Activated CD4-positive, CD25-positive, alpha-beta regulatory T cell treated with anti-CD3 and anti-CD28 coated beads, Interleukin-2, amount 50 U/mL, for 24 hours (primary cell): Measurements from ENCODE around the gene LY6G6F.

Source experiments
- ATAC-seq, 2 donors: fragments of 150-1000 bp; cut with Tn5 transposase; one replicate each; pipeline ENCODE4 v1.10.0; 2021; ENCODE audit warnings: mild to moderate bottlenecking in 1 of 2, moderate library complexity in 1 of 2

Gene LY6G6F

DNA sequence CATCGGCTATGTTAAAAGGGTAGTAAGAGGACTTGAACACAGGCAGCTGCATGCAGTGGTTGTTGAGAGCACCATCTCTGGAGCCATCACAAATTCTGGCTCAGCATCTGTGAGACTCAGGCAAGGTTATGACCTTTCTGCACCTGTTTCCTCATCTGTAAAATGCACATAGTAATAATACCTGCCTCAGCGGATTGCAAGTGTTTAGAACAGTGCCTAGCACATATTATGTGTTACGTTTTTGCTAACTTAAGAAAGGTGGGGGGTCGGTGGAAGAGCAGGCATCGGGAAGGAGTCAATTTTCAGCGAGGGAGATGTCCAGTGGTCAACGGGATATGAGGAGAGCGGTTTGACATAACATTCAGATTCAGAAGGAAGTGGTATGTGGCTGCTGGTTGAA, 28.7 kb upstream of the LY6G6F start:
- no peak for ATAC-seq

DNA sequence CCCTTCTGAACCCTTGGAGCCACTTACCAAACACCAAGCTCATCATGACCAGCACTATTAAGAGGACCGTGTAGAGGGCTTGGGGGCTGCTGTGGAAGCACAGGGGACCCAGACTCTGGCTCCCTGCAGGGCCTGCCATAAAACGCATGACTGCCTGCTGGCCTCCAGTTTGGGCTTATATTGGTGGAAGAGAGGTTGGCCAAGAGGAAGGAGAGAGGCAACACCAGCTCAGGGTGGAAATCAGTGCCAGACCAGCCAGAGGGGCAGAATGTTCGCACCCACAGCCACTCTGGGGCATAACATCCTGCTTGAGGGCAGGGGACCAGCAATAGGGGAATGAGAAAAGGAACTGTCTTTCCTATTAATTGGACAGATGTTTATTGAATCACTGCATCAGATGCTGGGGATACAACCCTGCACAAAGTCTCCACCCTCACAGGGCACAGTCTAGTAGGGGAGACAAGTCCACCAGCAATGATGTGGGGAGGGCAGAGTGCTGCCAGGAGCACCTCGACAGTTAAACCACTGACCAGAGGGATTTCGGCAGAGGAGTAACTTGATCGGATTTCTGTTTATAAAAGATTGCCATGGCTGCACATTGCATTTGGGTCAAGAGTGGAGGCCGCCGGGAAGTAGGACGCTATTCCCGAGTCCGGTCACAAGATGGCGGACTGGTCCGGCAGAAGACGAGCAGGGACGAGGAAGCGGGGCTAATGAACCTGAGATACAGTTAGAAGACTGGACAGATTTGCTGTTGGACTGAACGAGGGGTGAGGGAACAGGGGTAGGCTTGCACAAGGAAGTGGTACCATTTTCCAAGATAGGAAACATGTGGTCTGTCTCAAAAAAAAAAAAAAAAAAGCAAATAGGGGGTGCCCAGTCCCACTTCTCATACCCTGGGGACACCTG, 26.2 kb upstream of the LY6G6F start, which contains the start of gene LY6G5C:
TSS of gene LY6G5C (minus strand) at position 842 of the 909 bp plus-strand sequence. CDS start at position 148, 694 bp downstream.
- ATAC-seq, result peak; percentile 73 to 77

DNA sequence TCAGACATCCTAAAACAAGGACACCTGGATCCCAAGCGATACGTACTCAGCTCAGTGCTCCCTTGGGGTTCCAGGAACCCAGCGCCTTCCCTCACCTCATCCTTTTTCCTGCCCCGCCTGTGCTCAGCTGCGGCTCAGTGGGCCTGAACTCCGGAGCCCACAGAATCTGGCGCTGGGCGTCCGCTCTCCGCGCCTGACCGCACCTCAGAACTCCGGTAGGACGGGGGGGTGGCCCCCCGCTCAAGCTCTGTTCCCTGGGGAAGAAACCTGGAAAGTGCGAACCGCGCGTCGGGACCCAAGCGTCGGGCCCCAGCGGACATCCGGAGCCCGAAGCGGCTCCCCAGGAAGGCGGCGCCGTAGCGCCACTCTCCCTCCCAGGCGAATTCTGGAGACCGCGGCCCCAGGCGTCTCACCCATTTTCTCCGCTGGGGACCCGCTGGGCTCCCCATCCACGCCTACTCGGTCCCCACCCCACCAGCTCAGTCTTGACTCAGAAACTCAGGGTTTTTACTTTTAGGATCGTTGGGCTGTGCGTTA, 25.5 kb upstream of the LY6G6F start:
- peak; percentile 53 to 60 for ATAC-seq

DNA sequence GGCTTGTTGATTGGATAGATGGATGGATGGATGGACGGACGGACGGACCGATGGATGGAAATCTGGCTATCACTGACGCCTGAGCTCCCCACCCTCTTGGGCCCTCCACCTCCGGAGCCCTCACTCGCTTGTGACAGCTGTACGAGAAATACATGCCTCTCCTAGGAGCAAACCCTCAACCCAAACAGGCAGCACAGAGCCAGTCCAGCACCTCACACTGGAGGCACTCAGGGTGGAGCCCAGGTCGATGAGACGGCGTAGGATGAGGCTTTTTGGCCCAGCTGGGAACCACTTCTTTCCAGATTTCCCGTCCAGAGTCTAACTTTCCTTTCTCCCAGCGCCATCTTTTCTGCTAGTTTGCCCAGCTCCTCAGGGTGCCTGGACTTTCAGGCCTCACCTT, 23.1 kb upstream of the LY6G6F start:
- ATAC-seq, result no peak

DNA sequence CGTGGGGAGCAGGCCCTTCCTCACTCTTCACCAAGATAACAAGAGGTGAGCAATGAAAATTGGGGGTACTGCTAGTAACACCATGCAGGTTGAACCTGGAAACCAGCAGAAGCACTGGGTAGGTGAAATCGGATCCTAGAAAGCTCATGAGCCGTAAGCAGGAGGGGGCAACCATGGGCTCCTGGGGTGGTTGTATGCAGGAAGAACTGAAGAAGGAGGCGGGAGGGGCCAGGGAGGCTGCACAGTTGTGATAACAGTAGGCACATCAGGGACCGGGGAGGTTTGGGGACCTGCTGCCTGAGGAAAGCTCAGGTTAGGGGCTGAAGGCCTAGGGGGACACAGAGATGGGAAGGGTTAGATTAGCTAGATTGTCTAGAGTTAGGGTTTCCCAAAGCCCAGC, 20.2 kb upstream of the LY6G6F start:
- ATAC-seq, result no peak

DNA sequence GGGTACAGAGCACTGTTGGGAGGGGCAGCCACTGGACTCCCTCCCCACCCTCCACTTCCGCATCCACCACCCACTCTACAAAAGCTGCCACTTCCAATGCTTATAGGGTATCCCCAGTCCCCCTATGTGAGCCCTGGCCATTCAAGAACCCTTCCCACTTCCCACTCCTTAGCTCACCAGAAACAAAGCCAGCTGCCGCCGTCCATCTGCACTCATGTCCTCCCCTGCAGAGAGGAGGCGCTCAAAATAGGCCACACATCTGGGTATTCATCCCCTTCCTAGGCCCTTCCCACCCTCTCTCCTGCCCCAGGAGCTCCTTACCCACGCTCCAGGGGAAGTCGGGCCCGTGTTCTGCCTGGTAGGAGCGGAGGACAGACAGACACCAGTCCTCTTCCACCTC, 19.3 kb upstream of the LY6G6F start:
- no peak for ATAC-seq

DNA sequence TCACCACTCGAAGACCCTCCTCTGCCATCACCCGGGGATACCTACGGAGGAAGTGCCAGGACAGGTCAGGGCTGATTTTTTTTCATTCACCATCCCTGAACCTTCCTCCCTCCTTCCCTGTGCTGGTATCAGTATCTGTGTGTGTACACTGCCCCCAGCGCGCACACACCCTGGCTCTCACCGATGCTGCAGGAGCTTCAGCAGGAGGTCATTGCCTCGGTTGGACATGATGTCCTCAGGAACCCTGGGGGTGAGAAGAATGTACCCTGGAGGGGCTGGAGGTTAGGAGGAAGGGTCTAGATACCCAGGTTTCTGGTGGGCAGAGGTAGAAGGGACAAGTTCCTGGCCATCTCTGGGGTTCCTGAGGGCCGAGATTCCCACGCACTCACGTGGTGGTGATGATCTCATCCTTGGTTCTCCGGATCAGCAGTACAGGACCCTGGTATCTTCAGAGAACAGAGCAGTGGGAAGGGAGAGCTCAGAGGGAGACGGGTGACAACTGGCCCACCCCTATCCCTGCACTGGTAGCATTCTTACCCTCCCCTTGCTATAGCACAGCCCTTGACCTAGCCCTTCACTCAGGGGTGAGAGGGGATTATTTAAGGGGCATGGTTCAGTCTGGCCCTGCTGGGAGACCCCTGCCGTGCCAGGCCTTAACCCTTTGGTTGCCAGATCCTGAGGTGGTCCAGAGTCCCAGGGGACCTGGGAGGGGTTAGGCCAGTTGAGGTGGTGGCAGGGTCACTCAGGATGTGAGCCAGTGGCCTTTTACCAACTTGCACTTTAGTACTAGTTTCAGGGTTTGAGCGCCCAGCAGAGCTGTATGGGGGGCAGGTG, 18.6 kb upstream of the LY6G6F start:
- ATAC-seq, result no peak

DNA sequence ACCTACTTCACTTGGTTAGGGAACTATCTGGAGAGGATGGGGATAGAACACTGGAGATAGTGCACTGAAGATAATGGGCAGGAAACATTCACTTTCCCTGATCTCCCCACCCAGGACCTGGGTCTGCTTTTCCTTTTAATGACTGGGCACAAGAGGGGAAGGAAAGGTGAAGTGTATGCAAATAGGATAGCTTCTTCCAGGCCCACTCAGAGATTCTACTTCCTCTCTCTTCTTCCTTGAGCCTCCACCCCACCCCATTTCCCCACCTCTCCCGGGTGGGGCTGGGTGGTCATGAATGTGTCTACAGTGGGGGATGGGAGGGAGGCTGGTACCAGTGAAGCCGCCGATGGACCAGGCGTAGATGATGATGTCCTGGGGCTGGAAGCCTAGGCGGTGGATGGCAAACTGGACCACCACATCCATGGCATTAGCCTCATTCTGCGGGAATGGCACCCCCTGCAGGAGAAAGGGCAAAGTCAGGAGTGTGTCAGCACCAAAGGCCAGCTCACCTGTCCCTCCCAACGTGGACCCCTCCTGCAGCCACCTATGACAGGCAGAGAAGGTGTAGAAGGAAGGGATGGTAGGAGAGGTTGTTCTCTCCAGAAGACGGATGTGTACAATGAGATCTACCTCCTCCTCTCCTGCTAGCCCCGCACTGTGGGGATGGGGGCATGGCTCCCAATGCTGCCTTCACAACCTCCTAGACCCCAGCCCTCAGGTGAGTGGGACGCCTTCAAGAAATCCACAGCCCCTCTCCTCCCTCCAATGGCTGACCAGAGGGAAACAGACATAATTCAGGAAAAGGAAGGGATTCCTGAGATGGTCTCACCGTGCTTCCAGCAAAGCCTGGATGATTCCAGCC, 17.2 kb upstream of the LY6G6F start:
- ATAC-seq, result no peak

DNA sequence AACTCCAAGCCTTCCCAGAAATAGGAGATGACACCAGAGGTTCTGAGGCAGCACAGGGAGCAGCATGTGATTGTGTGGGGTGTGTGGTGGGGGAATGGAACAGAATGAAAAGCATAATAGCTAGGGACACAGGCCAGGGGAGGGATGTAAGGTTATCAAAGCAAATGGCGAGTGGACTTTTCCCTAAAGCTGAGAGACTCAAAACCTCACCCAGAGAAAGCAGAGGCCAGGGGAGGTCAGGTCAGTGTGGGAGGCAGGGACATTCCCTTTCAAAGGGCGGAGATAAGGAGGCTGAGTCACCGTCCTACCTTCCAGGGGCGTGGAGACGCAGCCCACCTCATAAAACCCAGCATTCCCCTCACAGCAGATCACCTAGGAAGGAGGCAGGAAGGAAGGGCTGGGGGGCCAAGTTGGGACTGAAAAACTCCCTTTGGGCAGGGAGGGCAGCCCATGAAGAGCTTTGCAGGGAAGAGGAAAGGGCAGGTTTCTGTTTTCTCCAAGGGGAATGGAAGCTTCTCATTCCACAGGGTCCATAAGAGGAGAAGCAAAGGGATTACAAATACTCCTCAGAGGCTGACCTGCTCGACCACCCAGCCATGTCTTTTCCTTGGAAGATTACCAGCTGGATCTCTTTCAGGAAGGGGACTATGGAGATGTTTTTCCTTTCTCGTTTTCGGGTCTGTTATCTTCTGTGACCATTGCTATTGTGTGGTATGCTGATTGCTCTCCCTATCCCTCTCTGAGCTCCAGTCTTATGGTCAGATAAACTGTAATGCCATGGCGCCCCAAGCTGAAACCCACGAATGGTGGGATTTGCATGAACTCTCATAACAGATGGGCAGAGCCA, 16.2 kb upstream of the LY6G6F start:
- ATAC-seq, result no peak

DNA sequence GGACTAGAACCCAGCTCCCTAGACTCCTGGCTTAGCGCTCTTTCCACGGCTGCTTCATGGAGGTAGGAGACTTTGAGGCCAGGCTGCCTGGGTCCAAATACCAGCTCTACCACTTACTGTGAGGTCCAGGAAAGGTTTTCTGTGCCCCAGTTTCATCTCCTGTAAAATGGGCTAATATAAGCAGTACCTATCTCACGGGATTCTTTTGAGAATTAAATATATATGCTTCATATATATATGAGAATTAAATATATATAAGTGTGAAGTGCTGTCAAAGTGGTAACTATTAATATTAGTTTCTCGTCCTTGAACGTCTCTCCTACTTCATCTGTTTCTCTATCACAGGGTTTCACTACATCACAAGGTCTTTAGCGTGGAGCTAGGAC, 15.6 kb upstream of the LY6G6F start:
- ATAC-seq, result no peak

DNA sequence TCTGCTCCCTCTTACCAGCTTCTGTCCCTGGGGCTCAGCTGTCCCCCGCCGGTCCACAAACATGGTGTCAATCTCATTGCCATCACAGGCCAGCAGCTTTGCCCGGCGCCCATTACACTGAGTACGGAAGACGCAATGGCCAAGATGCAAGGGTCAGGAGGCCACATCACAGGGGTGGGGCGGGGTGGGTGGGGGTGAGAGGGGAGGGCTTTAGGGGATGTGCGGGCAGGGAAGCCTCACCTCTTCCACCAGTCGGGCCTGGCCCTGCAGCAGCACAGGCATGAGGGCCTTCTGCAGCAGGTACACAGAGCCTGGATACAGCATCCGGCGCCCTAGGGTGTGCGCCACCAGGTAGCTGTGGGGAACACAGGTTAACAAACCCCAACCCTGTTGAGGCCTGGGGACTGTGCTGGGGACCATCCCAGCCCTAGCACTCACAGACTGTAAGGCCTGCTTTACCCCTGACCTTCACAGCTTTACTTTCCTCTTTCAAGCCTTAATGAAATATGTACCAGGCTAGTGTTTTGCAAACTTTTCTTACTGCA, 15.0 kb upstream of the LY6G6F start:
- ATAC-seq, result no peak

DNA sequence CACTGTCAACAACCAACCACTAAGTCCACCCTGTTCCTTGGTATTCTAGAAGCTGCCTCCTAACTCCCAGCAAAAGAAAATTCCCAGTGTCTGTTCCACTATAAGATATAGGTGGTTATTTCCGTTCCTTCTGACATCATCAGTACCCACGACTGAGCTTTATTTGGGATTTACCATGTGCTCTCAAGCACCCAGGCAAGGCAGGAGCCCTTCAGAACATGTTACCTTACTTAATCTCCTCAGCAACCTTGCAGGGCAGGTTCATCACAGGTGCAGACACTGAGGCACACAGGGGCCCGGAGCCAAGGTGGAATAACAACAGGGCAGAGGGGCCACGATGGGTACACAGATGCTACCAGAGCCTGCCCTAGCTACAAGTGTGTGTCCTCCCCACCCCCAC, 14.3 kb upstream of the LY6G6F start:
- no peak for ATAC-seq

DNA sequence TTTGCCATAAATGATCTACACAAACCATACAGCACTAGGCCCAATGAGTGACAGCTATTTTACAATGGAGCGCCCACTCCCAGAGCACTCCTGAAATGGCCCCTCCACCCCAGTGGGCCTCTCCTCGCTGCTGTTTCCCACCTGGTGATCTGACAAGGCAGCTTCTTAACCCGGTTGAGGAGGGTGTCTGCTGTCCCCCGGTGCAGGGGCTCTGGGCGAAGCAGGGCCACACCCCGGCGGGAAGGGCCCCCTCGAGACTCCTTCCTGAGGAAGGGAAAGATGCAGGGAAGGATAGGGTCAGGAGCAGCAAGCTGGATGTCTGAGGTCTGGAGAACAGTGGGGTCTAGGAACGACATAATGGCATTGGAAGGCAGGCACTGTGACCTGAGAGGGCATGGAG, 13.8 kb upstream of the LY6G6F start:
- ATAC-seq, result no peak

DNA sequence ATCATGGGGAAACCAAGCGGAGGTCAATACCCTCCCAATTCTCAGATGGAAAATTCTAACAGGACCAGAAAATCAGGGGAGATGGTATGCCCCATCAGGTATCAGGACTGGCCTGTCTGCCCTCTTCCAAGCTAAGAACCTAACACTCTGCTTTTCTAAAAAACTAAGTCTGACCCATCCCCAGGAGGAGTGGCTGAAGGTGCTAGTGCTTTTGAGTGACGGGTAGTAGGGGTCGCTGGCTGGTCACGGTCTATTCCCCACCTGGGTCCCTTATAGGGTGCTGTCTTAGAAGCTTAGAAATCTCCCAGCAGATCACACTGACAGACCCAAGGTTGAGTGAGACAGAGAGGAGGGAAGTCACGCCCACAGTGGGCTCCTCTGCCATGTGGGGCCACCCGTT, 13.1 kb upstream of the LY6G6F start:
- no peak for ATAC-seq

DNA sequence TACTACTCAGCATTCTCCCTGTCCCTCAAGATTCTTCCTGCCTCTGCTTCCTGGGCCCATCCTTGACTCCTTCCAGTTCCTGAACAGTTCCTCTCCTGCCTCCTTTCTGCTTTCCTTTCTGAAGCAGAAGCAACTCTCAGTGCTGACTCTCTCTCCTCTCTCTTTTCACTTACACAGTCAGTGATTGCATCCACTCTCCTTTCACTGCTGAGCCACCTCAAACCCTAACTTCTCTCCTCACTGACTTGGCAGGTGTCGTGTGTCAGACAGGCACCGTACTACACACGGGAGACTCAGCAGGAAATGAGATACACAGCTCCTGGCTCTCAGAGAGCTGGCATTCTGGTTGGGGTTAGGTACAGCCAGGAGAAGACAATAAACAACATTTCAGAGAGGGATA, 9.1 kb upstream of the LY6G6F start:
- peak in 1 of 2 donors; percentile 60 for ATAC-seq

DNA sequence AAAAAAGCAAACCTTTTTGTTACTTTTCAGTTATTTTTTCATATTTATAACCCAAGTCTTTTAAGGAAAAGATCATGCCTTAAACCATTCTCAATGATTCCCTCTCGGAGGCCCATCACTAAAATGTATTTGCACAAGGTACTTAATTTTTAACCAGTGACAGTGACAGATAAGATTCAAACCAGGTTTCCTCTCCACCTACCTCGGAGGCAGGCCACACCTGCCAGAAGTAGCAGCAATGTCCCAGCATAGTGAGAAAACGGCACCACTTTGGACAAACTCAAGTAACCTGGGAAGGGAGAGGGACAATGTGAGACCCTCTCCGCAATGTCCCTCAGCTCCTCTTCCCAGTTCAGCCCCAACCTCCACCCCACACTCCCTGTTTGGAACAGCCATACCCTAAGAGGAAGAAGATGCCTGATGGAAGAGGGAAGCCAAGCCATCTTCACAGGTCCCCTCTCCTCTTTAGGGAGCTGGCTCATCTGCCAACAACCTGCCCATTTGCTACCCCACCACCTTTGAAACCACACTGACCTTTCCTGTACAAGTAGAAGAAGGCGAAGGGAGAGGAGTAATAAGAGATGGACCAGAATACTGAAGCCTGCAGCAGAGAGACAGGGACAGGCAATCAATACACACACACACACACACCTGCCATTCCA, 5.8 kb upstream of the LY6G6F start:
- no peak for ATAC-seq

DNA sequence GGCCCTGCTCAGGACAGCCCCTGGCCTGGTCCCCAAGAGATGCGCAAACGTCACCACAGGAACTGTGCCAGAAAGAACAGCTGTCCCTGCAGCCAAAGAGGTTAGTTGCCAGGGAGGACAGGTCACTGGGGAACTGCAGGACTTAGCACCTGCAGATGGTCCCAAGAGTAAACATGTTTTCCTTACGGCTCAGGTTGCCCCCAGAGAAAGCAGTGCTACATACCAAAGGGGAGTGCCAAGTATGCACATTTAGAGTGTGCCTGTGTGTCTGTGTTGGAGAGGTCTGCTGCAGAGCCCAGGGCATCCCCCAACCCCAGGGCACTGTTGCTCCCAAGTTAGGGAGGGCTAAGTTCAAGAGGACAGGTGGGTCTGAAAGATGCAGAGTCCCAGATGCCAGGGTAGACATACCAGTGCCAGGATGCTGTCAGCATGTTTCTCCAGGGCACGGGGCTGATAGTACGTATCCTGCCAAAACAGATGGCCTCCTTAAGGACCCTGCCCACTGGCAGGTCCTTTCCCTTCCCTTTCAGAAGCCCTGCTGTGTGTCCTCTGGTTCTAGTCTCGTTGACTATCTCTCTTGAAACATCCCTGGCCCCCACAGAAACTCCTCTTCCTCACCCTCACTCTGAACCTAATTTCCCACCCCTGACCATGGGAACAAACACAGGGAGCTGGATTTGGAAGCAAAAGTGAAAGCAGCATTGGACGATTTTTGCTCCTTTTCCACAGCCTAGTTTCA, 4.8 kb upstream of the LY6G6F start:
- ATAC-seq, result no peak

DNA sequence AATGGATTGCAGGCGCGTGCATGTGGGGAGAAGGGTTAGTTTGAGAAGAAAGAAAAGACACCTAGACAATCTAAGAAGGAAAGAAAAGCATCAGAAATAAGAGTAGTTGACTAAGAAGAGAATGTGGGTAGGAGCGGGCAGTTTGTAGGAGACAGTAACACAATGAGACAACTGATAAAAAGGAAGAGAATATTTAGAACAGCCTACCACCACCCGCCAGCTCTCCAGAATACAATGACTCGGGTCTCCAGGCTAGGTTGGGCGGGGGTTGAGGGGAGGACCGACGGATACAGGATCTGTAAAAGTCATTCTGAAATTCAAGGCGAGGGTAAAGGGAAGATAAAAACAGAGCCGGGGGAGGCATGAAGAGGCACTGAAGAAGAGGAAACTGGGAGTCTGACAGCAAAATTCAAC, 4.3 kb upstream of the LY6G6F start:
- peak; percentile 5 to 11 for ATAC-seq

DNA sequence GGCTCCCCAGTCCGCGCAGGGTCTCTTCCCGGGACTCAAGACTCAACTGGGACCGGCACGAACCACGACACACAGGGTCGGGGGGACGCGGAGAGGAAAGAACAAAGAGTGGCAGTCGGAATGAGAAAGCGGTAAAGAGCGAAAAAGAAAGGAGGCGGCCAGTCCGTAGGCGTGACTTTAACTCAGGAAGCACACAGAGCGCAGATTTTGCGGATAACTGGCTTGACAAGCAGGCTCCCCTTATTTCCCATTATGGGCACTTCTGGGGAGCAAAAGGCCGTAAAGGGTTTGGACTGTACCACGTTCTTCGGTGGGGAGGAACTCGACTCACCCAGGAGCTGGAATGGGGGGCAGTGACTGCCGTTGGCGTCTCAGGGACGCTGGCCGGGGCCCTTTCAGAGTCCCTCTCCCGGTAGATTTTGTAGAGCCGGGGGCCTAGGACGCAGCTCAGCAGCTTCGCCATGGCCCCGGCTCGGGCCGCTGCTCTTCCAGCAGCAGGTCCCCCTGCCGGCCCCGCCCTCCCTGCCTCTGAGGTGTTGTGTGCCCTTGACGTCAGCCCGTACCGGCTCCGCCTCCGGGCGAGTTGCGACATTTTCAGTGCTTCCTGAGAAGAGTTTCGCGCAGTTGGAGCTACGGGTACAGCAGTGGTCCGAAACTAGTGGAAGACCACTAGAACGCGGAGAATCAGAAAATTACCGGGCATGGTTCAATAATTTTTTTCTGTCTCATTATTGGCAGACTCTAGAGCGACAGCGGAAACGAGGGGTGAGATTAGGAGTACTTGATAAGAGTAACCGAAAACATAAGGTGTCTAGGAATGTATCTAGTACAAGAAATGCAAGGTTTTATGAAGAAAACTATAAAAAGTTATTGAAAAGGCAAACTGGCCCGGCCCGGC, 3.6 kb upstream of the LY6G6F start, which contains the start of gene ABHD16A:
TSS of gene ABHD16A (minus strand) at position 506 of the 898 bp plus-strand sequence. CDS start at position 463, 43 bp downstream.
- ATAC-seq, result peak; percentile 96 to 97
